Panc1 (cell line): ENCODE results near the gene TMEM208. TPM values are rescaled to one million over a fixed set of nuclear protein-coding genes. Genes with fewer than 3 reads are reported as not detected.

Experiments
- ATAC-seq: fragments of 200-7000 bp; cut with Tn5 transposase; 2 replicates; pipeline ENCODE4 v1.9.1; 2020; ENCODE audit warnings: mild to moderate bottlenecking, moderate library complexity
- BruUV-seq: library from RNA; stranded (reverse); fragments of 400-500 nt; replicated peaks from 2 replicates; lab custom pipeline; 2021; lab: Mats Ljungman, UMichigan
- CTCF ChIA-PET: fragments of 300-600 bp; sonication (Branson Sonifier 250); formaldehyde crosslinking; loops from one replicate; lab custom pipeline; 2022; ENCODE audit warnings: antibody characterized with exemption; lab: Charles Lee
- POLR2A ChIA-PET: fragments of 300-600 bp; sonication (Branson Sonifier 250); formaldehyde crosslinking; loops from one replicate; lab custom pipeline; 2022; ENCODE audit warnings: antibody characterized with exemption; lab: Charles Lee
- DNase-seq: peaks from one replicate; pipeline ENCODE4 v3.0.0-alpha.2; 2010; ENCODE audit warnings: low read depth, low spot score
- H3K27ac ChIP-seq: 2 replicates; pipeline ENCODE4 v1.5.1; 2011; ENCODE audit warnings: mild to moderate bottlenecking, low read length, inconsistent platforms
- H3K27me3 ChIP-seq: fragments of 200-500 bp; sonication (Bioruptor generic); 2 replicates; pipeline ENCODE4 v1.6.0; 2014; ENCODE audit warnings: low read length, inconsistent platforms; ENCODE audit not compliant: control insufficient read depth, insufficient read depth
- H3K36me3 ChIP-seq: fragments of 200-500 bp; sonication (Bioruptor generic); 2 replicates; pipeline ENCODE4 v1.5.1; 2014; ENCODE audit warnings: inconsistent platforms, mild to moderate bottlenecking, low read length, moderate library complexity; ENCODE audit not compliant: control insufficient read depth, insufficient read depth
- H3K4me1 ChIP-seq: 2 replicates; pipeline ENCODE4 v1.5.1; 2011; ENCODE audit warnings: inconsistent platforms, mild to moderate bottlenecking, low read length, moderate library complexity; ENCODE audit not compliant: control insufficient read depth, insufficient read depth
- H3K4me3 ChIP-seq, 2 experiments: 2 replicates each; pipeline ENCODE4 v1.5.1; 2011 to 2012; ENCODE audit warnings: low read depth in 2 of 2, low read length in 2 of 2, mild to moderate bottlenecking in 2 of 2, inconsistent platforms in 1 of 2, moderate library complexity in 1 of 2
- H3K9me3 ChIP-seq: fragments of 200-500 bp; sonication (Bioruptor generic); 2 replicates; pipeline ENCODE4 v1.5.1; 2014; ENCODE audit warnings: low read depth, mild to moderate bottlenecking, inconsistent platforms, low read length, moderate library complexity; ENCODE audit not compliant: control insufficient read depth, insufficient read depth
- POLR2AphosphoS5 ChIP-seq: IDR thresholded peaks from 2 replicates; pipeline ENCODE4 v1.6.1; 2012; ENCODE audit warnings: mild to moderate bottlenecking, low read depth, low read length, moderate library complexity
- SIN3A ChIP-seq: IDR thresholded peaks from 2 replicates; pipeline ENCODE4 v1.6.1; 2012; ENCODE audit warnings: low read depth, mild to moderate bottlenecking, low read length, moderate library complexity, borderline replicate concordance; ENCODE audit not compliant: insufficient read depth
- TCF7L2 ChIP-seq: IDR thresholded peaks from 2 replicates; pipeline ENCODE4 v1.6.1; 2011; ENCODE audit warnings: mild to moderate bottlenecking, low read depth, low read length, inconsistent platforms
- in situ Hi-C: cut with HindIII; loops from 2 replicates; pipeline ENCODE4 v1.10.0; 2016; ENCODE audit warnings: low sequenced_read_pairs, low pct_unique_long_range_greater_than_20kb
- intact Hi-C: fragments of 100-400 bp; cut with micrococcal nuclease; formaldehyde crosslinking; loops from one replicate; pipeline ENCODE4 v1.10.0; 2022; ENCODE audit not compliant: unreplicated experiment
- total RNA-seq: library from RNA; stranded (reverse); gene quantifications from one replicate; pipeline ENCODE4 v1.2.1, GENCODE V29; 2021; ENCODE audit not compliant: unreplicated experiment
- TF ChIP-seq, protein P1 (sequence below), 2 experiments: IDR thresholded peaks; 2 replicates each; pipeline ENCODE4 v1.6.1; 2011 to 2012; ENCODE audit warnings: low read depth in 2 of 2, control low read depth in 1 of 2, low read length in 1 of 2, mild to moderate bottlenecking in 1 of 2, moderate library complexity in 1 of 2; ENCODE audit not compliant: insufficient read depth in 1 of 2
- TF ChIP-seq, protein P2 (sequence below): fragments of 450-650 bp; IDR thresholded peaks from 2 replicates; pipeline ENCODE4 v1.5.1; 2017; ENCODE audit warnings: mild to moderate bottlenecking

TMEM208 gene
- total RNA-seq, 1 experiment from 2014 or later: 25.6 TPM

DNA sequence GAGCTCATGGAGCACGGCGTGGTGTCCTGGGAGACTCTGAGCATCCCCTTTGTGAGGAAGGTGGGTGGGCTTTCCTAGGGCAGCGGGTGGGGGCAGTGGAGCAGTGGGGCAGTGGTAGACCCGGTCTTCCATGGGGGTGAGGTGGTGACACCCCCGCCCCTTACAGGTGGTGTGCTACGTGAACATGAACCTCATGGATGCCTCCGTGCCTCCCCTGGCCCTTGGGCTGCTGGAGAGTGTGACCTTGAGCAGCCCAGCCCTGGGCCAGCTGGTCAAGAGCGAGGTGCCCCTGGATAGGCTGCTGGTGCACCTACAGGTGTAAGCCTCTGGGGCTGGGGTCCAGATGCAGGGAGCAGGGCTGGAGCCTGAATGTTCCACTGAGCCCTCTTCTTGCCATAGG is 26.4 kb upstream of the TMEM208 start:
- DNase-seq: no peak

DNA sequence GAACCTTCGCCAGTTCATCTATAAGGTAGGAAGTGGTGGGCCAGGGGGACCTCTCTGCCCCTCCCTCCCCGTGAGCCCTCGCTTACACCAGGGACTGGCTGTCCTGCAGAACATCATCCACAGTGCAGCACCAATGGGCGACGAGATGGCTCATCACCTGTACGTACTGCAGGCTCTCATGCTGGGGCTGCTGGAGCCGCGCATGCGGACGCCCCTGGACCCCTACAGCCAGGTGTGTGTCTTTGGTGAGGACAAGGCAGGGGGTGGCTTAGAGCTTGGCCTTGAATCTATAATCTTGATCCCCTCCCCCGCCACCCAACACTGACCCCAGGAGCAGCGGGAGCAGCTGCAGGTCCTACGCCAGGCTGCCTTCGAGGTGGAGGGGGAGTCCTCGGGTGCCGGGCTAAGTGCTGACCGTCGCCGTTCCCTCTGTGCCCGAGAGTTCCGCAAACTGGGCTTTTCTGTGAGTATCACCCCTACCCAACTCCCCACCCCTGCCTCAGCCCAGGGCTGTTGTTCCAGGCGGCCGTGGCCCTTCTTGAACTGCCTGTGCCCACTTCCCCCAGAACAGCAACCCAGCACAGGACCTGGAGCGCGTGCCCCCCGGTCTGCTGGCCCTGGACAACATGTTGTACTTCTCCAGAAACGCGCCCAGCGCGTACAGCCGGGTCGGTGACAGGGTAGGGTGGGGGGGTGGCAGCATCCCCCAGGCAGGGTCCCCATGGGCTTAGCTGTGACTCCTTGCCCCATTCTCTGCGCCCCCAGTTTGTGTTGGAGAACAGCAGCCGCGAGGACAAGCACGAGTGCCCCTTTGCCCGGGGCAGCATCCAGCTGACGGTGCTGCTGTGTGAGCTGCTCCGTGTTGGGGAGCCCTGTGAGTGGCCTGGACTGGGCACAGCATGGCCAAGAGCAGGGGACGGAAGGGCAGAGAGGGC is 25.3 kb upstream of the TMEM208 start:
- Histone ChIP-seq H3K4me1 (peaks cover 16% of the 10 kb centered on the region), H3K36me3 (no peaks in the 10 kb centered on the region; the same call in 1 of the 2 replicates), H3K27me3 (no peaks in the 10 kb centered on the region), H3K4me3 (no peak overlapping the region), H3K27ac (no peak overlapping the region), H3K9me3 (no peaks in the 10 kb centered on the region)
- no peak for DNase-seq
- in situ Hi-C loops (no loop called here), intact Hi-C loops (no loop called here)
- BruUV-seq: no TSS peak
- TF ChIP-seq POLR2AphosphoS5: no peak
- TF ChIP-seq, protein P1, sequence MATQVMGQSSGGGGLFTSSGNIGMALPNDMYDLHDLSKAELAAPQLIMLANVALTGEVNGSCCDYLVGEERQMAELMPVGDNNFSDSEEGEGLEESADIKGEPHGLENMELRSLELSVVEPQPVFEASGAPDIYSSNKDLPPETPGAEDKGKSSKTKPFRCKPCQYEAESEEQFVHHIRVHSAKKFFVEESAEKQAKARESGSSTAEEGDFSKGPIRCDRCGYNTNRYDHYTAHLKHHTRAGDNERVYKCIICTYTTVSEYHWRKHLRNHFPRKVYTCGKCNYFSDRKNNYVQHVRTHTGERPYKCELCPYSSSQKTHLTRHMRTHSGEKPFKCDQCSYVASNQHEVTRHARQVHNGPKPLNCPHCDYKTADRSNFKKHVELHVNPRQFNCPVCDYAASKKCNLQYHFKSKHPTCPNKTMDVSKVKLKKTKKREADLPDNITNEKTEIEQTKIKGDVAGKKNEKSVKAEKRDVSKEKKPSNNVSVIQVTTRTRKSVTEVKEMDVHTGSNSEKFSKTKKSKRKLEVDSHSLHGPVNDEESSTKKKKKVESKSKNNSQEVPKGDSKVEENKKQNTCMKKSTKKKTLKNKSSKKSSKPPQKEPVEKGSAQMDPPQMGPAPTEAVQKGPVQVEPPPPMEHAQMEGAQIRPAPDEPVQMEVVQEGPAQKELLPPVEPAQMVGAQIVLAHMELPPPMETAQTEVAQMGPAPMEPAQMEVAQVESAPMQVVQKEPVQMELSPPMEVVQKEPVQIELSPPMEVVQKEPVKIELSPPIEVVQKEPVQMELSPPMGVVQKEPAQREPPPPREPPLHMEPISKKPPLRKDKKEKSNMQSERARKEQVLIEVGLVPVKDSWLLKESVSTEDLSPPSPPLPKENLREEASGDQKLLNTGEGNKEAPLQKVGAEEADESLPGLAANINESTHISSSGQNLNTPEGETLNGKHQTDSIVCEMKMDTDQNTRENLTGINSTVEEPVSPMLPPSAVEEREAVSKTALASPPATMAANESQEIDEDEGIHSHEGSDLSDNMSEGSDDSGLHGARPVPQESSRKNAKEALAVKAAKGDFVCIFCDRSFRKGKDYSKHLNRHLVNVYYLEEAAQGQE (IDR thresholded peaks at IDR 0.05; ENCODE audit: insufficient read depth in 1 of 2, low read depth in 2 of 2, low read length in 1 of 2): no peak
- TF ChIP-seq, protein P2, sequence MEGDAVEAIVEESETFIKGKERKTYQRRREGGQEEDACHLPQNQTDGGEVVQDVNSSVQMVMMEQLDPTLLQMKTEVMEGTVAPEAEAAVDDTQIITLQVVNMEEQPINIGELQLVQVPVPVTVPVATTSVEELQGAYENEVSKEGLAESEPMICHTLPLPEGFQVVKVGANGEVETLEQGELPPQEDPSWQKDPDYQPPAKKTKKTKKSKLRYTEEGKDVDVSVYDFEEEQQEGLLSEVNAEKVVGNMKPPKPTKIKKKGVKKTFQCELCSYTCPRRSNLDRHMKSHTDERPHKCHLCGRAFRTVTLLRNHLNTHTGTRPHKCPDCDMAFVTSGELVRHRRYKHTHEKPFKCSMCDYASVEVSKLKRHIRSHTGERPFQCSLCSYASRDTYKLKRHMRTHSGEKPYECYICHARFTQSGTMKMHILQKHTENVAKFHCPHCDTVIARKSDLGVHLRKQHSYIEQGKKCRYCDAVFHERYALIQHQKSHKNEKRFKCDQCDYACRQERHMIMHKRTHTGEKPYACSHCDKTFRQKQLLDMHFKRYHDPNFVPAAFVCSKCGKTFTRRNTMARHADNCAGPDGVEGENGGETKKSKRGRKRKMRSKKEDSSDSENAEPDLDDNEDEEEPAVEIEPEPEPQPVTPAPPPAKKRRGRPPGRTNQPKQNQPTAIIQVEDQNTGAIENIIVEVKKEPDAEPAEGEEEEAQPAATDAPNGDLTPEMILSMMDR: no peak
- TF ChIP-seq TCF7L2: no peak
- no peak for TF ChIP-seq SIN3A
- no peak for ATAC-seq
- CTCF ChIA-PET: no interaction called here
- POLR2A ChIA-PET: no interaction called here

More for the DNA sequence above, 26.4 kb upstream of the TMEM208 start:
- no peak for TF ChIP-seq SIN3A
- TF ChIP-seq, protein P2: no peak
- TF ChIP-seq POLR2AphosphoS5: no peak
- TF ChIP-seq TCF7L2: no peak
- TF ChIP-seq, protein P1 (IDR thresholded peaks at IDR 0.05; ENCODE audit: insufficient read depth in 1 of 2, low read depth in 2 of 2, low read length in 1 of 2): no peak
- in situ Hi-C loops: no loop called here
- CTCF ChIA-PET: interaction anchor here (0.6 kb wide), 1 partner anchor 231 kb away, joined by 5 read pairs; no protein-coding TSS in a partner anchor
- H3K4me1 ChIP-seq: peaks cover 14% of the 10 kb centered on the region
- H3K27me3 ChIP-seq: no peaks in the 10 kb centered on the region
- peaks cover under 1% of the 10 kb centered on the region for H3K36me3 ChIP-seq
- ATAC-seq: no peak
- H3K4me3 ChIP-seq: no peak overlapping the region
- intact Hi-C loops: no loop called here
- no peaks in the 10 kb centered on the region for H3K9me3 ChIP-seq
- no peak overlapping the region for H3K27ac ChIP-seq
- BruUV-seq: no TSS peak
- POLR2A ChIA-PET: no interaction called here
